SK-N-SH treated with all-trans-retinoic acid at 6 μM for 48 hours (cell line): ENCODE measurements around the gene CLCN6.

Source experiments
- BACH2 ChIP-seq: fragments of 250-450 bp; sonication (Bioruptor Pico); IDR thresholded peaks from 2 replicates; pipeline ENCODE4 v1.9.0; 2021; ENCODE audit warnings: mild to moderate bottlenecking, borderline replicate concordance
- CSDC2 ChIP-seq: fragments of 250-450 bp; sonication (Bioruptor Pico); IDR thresholded peaks from 2 replicates; pipeline ENCODE4 v1.5.0; 2020; ENCODE audit warnings: mild to moderate bottlenecking, moderate library complexity
- CSRNP3 ChIP-seq: fragments of 250-450 bp; sonication (Bioruptor Pico); IDR thresholded peaks from 2 replicates; pipeline ENCODE4 v1.5.1; 2021; ENCODE audit warnings: mild to moderate bottlenecking, moderate library complexity
- ESRRG ChIP-seq: fragments of 250-450 bp; sonication (Bioruptor Pico); IDR thresholded peaks from 2 replicates; pipeline ENCODE4 v1.6.1; 2021; ENCODE audit warnings: mild to moderate bottlenecking
- GLIS3 ChIP-seq: fragments of 250-450 bp; sonication (Bioruptor Pico); IDR thresholded peaks from 2 replicates; pipeline ENCODE4 v1.5.0; 2020; ENCODE audit warnings: mild to moderate bottlenecking, moderate library complexity
- OSR1 ChIP-seq: fragments of 250-450 bp; sonication (Bioruptor Pico); IDR thresholded peaks from 2 replicates; pipeline ENCODE4 v1.8.0; 2022; ENCODE audit warnings: moderate library complexity, mild to moderate bottlenecking, inconsistent platforms
- PPARA ChIP-seq: fragments of 250-450 bp; sonication (Bioruptor Pico); IDR thresholded peaks from 2 replicates; pipeline ENCODE4 v1.5.0; 2020; ENCODE audit warnings: mild to moderate bottlenecking, borderline replicate concordance
- SNAI2 ChIP-seq: fragments of 250-450 bp; sonication (Bioruptor Pico); IDR thresholded peaks from 2 replicates; pipeline ENCODE4 v1.5.0; 2020; ENCODE audit warnings: mild to moderate bottlenecking, moderate library complexity
- TCF4 ChIP-seq: fragments of 250-450 bp; sonication (Bioruptor Pico); IDR thresholded peaks from 2 replicates; pipeline ENCODE4 v1.8.0; 2021; ENCODE audit warnings: mild to moderate bottlenecking, moderate library complexity, borderline replicate concordance
- ZFP3 ChIP-seq: fragments of 250-450 bp; sonication (Bioruptor Pico); IDR thresholded peaks from 2 replicates; pipeline ENCODE4 v1.5.0; 2020; ENCODE audit warnings: mild to moderate bottlenecking, moderate library complexity
- ZFP30 ChIP-seq: fragments of 450-650 bp; formaldehyde crosslinking; IDR thresholded peaks from 2 replicates; pipeline ENCODE4 v1.5.0; 2022; ENCODE audit warnings: mild to moderate bottlenecking, moderate library complexity
- ZNF8 ChIP-seq: fragments of 450-650 bp; formaldehyde crosslinking; IDR thresholded peaks from 2 replicates; pipeline ENCODE4 v1.5.0; 2020; ENCODE audit warnings: mild to moderate bottlenecking, moderate library complexity
- TF ChIP-seq, protein P1 (sequence below): fragments of 250-450 bp; sonication (Bioruptor Pico); IDR thresholded peaks from 2 replicates; pipeline ENCODE4 v1.8.0; 2020; ENCODE audit warnings: mild to moderate bottlenecking, moderate library complexity, borderline replicate concordance

DNA sequence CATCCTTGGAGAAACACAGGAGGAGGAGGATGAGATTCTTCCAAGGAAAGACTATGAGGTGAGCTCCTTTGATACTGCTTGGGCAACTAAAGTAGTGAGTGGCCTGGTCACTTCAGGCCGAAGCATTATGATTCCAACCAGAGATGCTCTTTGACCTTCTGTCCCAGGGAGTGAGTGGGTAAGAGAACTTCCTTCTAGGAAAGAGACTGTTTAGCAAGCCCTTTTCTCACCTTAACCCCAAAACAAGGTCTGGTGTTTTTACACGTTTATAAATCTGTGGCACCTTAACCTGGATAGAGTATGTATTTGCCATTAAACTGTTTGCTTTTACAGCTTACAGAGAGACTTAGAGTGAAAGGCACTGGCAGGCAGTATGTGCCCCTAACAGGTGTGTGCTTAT, 1.1 kb downstream of the CLCN6 start:
- TF ChIP-seq GLIS3 (CRISPR knock-in tag) (no peak), PPARA (no peak), ZFP3 (no peak), CSRNP3 (CRISPR knock-in tag) (no peak), TCF4 (CRISPR knock-in tag) (no peak), BACH2 (CRISPR knock-in tag) (no peak), SNAI2 (CRISPR knock-in tag) (no peak), CSDC2 (CRISPR knock-in tag) (no peak), ESRRG (no peak), ZFP30 (no peak), OSR1 (CRISPR knock-in tag) (no peak), ZNF8 (no peak)
- TF ChIP-seq, protein P1, sequence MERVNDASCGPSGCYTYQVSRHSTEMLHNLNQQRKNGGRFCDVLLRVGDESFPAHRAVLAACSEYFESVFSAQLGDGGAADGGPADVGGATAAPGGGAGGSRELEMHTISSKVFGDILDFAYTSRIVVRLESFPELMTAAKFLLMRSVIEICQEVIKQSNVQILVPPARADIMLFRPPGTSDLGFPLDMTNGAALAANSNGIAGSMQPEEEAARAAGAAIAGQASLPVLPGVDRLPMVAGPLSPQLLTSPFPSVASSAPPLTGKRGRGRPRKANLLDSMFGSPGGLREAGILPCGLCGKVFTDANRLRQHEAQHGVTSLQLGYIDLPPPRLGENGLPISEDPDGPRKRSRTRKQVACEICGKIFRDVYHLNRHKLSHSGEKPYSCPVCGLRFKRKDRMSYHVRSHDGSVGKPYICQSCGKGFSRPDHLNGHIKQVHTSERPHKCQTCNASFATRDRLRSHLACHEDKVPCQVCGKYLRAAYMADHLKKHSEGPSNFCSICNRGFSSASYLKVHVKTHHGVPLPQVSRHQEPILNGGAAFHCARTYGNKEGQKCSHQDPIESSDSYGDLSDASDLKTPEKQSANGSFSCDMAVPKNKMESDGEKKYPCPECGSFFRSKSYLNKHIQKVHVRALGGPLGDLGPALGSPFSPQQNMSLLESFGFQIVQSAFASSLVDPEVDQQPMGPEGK (CRISPR knock-in tag) = no peak
